Measurements from ENCODE around the gene ENOX1.

Gene ENOX1

DNA sequence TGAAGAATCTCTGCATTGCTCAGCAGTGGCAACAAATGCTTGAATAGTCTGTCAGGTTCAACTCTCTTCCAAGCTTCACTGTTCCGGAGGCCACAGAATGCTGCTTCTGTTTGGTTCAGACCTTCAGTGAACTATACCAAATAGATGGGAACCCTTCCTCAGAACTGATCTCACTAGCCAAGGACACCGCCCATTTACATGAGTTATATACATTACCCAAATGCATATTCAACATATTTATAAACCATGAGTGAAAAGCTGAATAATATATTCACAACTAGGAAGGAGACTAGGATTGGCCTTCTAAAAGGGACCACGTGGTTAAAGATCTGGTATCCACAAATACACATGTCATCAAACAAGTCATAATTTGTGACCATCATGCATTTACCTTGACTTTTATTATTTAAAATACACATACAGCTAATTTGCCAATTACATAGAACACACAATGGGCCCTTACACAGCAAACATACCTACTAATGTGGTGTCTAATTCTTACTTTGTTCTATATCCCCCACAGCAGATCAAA, 49.3 kb downstream of the ENOX1 start:
- DNase-seq, result no peak

DNA sequence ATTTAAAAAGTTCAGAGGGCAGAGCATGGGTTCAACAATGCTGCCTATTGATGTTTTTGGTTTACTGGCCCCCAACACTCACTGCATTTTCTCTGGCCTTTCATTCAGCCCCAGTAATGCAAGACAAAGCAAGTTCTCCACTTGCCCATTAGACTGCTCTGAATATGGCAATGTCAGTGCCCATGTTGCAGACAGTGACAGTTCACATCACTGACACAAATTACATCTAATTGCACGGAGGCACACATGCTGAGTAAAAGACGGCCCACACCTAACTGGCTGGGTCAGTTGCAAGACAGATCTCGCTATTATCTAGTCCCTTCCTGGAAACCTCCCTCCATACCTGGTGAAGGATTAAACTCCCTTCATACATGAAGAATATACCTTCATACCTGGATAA, 54.0 kb downstream of the ENOX1 start:
- no peak for DNase-seq

DNA sequence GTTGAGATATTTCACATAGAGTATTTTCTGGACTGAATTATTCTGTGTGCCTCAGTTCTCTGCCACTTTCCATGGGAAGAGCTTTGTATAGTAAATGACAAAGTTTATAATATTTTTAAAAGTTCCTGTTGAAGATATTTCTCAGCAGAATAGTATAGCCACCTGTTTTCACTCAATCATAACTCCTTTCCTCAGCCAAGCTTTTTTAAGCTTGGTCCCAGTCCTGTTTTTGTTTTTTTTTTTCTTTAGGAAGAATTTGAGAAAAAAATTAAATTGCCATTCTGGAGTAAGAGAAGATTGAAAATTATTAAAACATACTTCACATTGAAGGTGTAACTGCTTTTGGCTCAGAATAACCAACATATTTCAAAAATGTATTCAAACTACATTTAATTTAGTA, 55.5 kb downstream of the ENOX1 start:
- no peak for DNase-seq

DNA sequence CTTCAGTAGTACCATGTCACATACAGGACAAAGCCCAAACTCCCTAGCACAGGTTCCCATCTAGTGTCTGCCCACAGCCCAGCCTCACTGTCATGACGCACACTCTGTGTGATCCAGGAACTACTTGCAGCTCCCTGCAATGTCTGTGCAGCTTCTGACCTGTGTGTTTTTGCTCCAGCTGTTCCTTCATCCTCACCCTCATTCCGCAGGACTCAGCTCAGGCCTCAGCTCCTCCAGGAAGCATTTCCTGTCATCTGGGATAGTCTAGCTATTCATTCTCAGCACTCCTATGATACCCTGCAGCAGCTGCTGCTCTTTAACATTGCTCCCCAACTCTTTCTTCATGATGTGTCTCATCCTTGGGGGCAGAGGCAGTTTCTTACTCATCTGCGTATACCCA, 56.1 kb downstream of the ENOX1 start:
- DNase-seq, result peak; percentile 77

DNA sequence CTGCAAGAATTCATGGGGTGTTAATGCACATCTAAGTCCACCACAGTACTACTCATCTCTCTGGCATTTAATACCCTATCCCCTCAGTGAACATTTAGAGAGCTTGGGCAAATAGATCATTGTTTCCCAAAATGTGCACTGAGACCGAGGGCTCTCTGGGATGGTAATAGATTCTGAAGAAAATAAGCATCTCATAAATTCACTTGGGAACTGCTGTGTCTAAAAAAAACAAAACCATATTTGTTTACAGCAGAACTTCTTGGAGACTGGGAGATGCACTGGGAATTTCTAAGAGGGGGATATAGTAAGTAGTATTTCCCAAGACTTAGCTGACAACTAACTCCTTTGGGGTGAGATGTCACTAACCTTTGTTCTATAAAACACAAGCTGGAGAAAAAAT, 58.4 kb downstream of the ENOX1 start:
- peak; percentile 16 for DNase-seq

DNA sequence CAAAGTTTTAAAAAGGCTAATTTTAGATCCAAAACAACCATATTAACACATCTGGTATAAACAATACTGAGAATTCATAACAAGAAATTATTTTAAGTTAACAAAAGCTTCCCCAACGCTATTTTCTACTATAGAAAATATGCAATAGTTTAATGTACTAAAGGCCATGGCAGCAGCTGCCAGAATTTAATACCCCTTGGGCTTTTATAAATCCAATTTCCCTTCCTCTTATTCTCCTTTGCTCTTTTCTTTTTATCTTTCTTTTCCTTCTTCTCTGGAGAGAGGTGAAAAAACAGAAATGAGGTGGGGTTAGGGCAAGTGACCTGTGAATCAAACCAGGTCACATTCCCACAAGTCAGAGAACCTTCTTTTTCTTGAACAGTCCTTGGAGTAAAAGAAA, 58.9 kb downstream of the ENOX1 start:
- no peak for DNase-seq

DNA sequence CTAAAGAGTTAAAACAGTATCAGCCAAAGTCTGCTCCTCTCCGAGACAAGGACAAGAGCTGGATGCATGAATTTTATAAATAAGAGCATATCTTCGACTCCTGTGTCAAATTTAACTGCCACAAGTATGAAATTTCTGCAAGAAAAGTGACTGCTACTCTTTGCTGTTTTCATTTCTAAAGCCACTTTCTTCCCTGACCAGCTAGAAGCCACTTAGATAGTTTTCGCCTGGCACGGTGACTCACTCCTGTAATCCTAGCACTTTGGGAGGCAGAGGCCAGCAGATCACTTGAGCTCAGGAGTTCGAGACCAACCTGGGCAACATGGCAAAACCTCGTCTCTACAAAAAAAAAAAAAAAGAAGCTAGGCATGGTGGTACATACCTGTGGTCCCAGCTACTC, 61.3 kb downstream of the ENOX1 start:
- DNase-seq, result no peak

DNA sequence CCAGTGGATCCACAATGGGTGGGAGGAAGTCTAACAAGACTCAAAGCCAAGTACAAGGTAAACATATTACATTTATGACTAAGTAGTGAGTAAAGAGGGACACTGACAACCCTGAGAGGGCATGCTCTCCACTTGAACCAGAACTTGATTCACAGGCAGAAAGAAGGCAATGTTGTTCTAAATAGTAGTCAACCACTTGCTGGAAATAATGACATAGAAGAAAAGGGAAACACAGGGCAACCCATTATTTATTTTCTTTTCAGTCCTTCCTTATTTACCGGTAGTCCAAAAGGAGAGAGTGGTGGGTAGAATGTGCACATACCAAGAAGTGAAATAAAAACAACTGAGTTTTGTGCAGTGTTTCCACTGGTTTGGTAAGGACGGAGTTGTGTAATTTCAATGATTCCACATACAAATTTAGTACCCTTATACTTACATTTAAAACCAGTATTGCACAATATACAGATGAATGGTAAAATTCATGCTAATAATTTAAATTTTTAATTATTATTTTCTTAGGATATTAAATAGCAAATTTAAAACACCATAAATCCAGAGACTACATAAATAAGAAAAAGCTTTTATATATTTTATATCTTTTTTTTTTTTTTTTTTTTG, 65.9 kb downstream of the ENOX1 start:
- no peak for DNase-seq

DNA sequence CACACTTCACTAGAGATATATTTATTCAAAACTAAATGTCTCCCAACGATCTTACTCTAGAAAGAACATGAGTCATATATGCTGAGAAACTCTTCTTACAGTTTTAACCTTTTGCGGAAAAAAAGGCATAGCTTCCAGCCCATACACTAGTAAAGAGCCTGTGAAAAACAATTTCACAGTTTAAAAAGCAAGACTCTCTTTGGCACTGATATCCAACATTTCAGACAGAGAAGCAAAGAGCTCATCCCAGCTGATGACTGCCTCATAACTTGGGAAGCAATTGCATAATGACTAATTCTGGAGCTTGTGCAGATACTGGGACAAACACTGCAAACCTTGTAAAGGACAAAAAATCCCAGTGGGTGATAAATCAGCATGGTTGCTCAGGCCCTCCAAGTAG, 88.0 kb downstream of the ENOX1 start:
- peak; percentile 69 for DNase-seq

DNA sequence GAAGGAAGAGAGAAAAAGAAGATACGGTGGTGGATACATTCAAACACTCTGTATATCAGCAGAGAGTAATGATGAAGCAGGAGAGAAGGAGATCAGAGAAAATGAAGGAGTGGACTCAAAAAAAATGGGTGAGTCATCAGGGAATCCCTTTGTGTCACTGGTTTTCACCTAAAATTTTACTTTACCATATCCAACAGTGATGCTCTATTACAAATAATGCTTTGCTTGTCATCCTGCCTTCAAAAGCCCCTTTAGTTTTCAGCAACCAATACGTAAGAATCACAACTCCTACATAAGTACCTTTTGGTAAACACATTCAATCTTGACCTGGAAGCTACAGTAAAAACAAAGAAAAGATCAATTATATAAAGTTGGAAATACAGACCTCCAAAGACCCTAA, 88.8 kb downstream of the ENOX1 start:
- no peak for DNase-seq

DNA sequence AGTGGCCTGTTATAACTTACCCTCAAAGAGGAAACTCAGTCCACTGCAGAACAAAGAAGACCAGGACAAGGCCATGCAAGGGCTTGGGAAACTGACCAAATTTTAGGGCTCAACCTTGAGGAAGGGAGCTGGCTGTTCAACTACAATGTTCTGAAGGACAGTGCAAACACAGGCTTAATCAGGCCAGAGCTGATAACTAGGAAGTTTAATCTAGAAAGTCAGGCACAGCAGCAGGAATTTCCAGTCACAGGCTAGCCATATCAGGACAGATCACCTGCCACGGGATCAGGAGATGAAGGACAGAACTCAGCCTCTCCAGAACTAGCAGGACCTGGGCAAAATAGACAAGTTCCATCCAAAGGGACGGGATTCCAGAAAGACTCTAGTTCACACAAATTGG, 89.4 kb downstream of the ENOX1 start:
- no peak for DNase-seq

DNA sequence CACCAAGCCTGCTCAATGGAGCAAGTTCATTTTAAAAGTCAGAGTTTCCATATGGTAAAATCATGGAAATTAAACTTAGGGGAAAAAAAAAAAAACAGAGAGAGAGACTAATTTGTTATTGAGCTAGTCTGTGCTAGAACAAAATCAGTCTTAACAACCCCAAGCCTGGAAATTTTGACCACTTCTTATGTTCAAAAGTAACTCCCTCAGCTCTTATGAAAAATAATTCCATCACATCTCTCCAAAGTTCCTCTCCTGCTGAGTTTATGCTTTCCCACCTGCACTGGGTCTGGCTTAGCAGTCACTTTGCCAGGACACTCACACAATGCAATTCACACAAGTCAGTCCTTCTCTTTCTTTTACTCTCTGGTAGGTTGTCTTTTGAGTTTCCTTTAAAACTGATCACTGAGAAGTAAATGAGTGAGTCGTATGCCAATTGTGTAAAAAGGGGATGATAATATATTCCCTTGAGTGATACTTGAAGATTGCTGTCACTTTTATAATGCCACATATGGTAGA, 92.6 kb downstream of the ENOX1 start:
- DNase-seq, result no peak

DNA sequence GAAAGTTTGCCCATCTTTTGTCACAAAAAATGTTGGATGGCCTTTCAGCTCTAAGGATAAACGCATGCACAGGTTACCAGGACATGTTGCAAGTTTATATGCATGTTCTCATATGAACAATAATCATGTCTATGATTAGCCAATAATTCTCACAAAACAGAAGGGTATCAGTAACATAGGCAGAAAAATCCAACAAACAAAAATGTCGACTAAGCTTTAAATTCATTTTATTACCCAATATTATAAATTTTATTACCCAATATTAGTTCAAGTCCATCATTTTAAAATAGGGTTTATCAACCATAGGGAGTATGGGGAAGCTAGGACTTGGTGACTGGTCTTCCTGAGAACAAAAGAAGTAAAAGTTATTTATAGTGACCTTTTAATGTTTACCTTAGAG, 93.1 kb downstream of the ENOX1 start:
- DNase-seq, result no peak

DNA sequence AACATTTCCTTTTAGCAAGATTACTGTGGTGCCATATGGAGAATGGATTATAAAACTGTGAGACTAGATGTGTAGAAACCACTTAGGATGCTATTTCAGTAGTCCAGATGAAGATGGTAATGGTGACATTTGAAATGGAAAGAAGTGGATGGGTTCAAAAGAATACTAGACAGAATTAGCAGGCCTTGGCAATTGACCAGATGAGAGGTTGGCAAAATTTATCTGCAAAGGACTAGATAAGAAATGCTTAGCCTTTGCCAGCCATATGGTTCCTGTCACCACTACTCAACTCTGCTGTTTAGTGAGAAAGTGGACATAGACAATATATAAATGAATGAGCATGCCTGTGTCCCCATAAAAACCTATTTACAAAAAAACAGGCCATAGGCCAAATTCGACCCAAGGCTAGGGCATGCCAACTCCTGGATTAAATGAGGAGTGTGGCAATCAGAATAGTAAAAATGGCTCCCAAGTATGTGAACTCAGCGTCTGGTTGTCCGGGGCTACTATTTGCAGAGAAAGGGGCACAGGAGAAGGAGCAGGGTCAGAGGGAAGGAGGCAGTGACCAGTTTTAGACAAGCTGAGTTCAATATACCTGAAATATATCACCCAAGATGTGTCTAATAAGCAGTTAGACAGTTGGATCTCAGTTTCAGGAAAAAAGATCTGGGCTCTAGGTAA, 98.4 kb downstream of the ENOX1 start:
- no peak for DNase-seq

DNA sequence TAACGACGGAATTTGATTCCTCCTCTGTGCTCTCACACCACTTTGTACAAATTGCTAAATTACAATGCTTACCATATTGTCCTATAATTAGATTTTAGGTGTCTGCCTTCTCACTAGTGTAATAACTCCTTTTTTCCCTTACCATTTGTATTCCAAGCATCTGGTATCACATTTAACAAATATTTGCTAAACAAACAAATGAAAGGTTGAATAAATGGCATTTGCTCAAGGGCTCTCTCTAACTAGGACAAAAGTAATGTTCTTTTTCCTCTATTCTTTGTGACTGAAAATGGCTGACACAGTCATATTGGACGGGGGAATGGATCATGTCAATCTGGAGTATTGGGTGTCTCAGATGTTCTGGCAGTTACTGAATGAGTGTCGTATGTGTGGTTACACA, 99.7 kb downstream of the ENOX1 start:
- no peak for DNase-seq

DNA sequence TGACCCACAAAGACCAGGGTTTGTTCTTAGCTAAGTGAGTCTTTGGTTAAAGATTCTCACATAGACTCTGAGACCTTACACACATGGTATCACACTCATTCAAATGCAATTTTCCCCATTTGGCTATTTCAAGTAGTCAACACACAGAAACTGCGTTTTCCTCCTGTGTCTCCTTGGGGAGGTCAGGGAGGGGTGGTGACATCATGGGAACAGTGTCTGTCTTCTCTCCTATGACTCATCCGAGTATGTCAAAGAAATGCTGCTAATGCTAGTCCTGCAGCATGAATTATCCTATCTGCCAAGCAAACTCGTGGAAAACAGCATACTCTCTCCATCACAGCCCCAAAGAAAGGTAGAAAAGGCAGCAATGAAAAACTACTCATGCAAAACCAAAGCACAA, 100.2 kb downstream of the ENOX1 start:
- DNase-seq, result peak; percentile 89

DNA sequence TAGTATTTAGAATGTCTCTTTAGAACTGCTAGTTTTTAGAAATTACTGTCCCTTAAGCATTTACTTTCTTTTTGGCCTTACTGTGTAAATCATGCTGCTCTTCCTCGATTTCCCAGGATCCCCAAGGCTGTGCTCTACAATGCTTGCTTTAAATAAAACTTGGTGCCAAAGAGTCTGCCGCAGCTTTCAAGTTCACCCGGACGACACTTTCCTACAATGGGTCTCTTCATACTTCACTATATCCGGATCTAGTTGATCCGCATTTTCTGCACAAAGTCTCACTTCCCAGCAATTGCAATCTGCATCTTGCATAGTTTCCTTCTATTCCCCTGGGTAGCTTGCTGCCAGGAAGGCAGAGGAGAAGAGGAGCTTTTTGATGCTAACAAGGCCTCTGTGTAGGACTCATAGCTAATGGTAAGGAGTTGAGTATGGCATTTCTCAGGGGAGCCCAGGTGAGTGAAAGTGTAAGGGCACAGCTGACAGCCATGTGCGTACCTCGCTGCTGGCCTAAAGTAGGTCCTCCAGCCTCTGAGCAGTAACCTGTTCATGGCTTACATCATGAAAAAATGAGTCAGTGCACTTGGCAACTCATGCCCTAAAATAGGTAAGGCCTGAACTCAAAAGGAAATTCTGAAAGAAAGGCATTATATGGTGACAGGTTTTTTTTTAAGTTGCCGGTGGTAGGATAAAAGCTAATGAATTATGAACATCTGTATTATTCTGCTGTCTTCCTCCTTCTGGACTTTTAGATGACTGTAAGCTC, 101.6 kb downstream of the ENOX1 start:
- DNase-seq, result no peak

DNA sequence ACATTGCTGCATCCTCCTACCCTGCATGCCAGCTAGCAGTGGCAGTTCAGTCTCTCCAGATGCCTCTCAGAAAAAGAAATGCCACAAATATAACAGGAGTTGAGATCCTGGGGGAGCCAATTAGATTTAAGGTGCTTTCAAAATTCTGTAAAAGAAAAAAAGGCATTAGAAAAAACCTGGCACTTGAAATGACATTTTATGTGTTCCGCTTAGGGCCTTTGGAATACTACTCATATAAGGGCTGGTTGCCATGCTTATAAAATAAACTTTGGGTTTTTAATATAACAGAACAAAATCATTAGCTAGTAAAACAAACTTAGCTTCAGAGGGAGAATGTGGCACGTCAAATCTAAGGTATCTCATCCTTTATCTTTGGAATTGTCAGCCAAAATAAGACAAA, 104.1 kb downstream of the ENOX1 start:
- DNase-seq, result no peak

DNA sequence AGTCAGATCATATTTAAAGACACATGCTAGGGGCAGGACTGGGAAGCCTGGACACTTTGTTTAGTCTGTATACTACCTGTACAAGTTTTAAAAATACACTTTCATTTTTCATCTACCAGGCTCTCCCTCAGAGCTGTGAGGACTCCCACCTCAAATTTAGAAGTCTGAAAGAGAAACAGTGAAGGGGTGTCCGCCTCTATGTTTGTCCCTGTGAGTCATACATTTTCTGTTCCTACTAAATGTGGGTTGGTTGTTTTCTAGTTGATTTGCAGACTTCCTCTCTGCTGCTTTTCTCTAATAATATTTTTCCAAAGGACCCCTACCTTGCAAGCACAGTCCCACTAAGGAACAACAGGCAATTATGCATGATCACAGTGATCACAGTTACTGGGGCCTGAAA, 110.5 kb downstream of the ENOX1 start:
- DNase-seq, result no peak

DNA sequence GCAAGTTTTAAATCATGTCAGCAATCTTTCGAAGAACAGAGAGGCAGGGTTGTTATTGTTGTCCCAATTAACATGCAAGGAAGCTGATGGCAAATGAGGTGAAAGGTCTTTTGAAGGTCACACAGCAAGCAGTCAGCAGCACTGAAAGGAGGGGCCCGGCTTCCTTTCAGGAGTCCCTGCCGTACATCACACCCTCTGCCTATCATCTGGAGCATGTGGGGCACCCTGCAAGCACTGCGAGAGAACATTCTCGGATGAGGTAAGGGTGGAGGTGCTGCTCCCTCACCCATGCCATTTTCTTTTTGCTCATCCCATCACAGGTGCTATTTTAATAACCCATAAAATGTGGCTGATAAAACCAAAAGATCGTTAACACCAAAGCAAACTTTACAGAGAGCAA, 111.2 kb downstream of the ENOX1 start:
- no peak for DNase-seq

DNA sequence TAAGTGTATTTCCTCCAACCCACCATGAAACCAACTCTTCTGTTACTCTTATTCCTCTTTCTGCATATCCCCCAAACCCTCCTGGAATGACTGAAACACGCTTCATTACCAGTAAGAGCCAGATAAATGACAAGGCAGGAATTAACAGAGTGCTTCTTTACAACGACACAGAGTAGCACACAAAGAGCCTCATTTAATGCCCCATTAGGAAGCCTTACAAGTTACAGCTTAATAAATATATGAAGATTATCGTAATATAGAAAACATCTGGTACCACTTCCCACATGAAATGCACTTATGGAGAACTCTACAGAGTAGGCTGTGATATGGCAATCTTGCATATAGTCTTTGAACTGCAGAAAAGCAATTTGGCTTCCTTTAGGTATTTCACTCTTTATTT, 116.8 kb downstream of the ENOX1 start:
- DNase-seq, result no peak

DNA sequence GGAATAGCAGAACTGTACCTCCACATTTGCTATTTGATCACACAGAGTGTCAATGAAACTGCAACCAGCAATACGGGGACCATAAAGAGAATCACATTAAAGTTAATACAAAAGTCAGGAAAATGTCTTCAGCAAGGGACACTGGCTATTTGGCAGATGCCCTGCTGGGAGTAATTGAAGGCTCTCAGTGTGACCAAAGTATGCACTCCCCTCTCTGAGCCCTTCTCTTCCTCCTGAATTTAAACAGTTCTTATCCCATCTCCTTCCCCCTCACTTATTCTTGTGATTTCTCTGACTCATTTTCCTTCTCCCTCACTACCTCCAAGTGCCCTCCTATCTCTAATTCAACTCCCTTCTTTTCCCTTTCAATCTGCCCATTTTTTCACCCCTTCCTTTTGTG, 117.7 kb downstream of the ENOX1 start:
- DNase-seq, result no peak

DNA sequence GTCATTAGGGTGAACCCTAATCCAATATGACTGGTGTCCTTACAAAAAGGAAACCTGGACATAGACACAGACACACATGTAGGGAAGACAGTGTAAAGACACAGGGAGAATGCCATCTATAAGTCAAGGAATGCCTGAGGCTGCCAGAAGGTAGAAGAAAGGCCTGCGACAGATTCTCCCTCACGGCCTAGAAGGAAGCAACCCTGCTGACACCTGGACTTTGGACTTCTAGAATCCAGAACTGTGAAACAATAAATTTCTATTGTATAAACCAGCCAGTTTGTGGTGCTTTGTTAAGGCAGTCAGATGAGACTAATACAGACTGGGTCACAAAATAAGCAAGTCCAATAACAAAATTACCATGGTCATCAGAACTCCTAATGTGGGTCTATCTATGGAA, 120.4 kb downstream of the ENOX1 start:
- DNase-seq, result no peak

DNA sequence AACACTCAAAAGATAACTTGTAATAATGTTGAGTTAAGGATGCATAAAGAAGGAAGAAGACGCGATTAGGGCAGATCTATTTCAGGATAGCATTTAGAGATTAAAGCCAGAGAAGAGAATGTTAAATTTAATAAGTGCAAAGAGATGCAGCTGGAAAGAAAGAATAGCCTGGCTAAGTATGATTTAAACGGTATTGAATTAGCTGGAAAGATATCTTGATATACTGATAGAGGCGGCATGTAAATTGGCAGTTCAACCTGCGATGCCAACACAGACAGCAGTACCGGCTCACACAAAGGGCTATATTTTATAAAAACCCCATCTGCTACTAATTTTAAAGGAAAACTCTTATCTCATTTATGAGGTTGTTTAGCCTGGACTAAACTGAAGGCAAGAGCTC, 121.4 kb downstream of the ENOX1 start:
- no peak for DNase-seq

Data from fibroblast of upper back skin (primary cell).